Loucy (cell line): Measurements from ENCODE around the gene ZNF432.

ENCODE experiments used
- CTCF ChIP-seq: fragments of 200-600 bp; sonication (generic); conservative IDR thresholded peaks from 2 replicates; pipeline ENCODE4 v1.5.1; 2014; ENCODE audit warnings: mild to moderate bottlenecking, antibody characterized with exemption, low read length
- EZH2phosphoT487 ChIP-seq: fragments of 200-600 bp; IDR thresholded peaks from 2 replicates; pipeline ENCODE4 v1.6.1; 2018; ENCODE audit warnings: antibody characterized with exemption, mild to moderate bottlenecking, moderate library complexity, borderline replicate concordance

- no peak for TF ChIP-seq CTCF
- TF ChIP-seq EZH2phosphoT487: no peak
These were observed 46.8 kb upstream of the ZNF432 start, which contains the start of gene ZNF841 for GRCh38 chr19:52095172-52096014.
